Smooth muscle cell of trachea (primary cell): ENCODE results near the gene ZFYVE28. TPM values are rescaled to one million over a fixed set of nuclear protein-coding genes. Genes with fewer than 3 reads are reported as not detected.

Experiments used
- total RNA-seq: library from RNA; depleted of rRNA; stranded (reverse); fragments of >200 nt; gene quantifications from 2 replicates; pipeline ENCODE4 v1.2.1, GENCODE V29; 2014

The ZFYVE28 gene
- 14.8 and 23.3 TPM in 2 replicates for total RNA-seq

DNA sequence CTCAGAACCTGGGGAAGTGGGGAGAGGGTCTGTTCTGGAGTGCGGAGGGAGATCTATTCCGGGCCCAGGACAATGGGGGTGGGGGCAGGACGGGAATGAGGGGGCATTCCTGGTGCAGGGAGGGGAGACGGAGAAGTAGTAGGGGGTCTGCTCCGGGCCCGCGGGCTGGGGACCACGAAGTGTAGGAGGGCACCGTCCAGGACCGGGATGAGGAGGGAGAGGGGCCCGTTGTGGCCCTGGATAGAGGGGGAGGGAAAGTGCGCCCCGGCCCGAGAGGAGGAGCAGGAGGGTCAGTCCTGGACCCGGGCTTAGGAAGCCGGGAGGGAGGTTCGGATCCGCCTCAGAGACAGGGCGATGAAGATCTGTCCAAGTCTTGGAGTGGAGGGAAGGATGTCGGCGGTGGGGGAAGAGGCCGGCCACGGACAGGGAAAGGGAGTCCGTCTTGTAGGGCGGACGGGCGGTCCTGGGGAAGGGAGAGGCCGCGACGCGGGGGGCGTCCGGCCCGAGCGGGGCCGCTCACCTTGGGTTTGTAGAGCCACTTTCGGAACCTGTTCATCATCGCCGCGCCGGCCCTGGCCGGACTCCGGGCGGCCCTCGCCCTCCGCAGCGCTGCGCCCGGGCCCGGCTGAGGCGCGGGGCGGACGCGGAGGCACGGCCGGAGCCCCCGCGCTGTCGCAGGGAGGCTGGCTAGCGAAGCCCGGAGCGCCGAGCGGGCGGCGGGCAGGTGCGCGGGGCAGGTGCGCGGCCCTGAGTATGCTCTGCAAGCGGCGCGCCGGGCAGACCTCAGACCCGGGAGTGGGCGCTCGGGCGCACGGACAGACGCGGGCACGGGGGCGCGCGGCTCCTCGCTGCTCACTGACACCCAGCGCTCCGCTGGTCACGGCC, at the start of gene ZFYVE28:
Gene ZFYVE28, minus strand, starts transcription at position 881 of the 885 bp plus-strand sequence. Its CDS starts 322 bp downstream, at position 559.

DNA sequence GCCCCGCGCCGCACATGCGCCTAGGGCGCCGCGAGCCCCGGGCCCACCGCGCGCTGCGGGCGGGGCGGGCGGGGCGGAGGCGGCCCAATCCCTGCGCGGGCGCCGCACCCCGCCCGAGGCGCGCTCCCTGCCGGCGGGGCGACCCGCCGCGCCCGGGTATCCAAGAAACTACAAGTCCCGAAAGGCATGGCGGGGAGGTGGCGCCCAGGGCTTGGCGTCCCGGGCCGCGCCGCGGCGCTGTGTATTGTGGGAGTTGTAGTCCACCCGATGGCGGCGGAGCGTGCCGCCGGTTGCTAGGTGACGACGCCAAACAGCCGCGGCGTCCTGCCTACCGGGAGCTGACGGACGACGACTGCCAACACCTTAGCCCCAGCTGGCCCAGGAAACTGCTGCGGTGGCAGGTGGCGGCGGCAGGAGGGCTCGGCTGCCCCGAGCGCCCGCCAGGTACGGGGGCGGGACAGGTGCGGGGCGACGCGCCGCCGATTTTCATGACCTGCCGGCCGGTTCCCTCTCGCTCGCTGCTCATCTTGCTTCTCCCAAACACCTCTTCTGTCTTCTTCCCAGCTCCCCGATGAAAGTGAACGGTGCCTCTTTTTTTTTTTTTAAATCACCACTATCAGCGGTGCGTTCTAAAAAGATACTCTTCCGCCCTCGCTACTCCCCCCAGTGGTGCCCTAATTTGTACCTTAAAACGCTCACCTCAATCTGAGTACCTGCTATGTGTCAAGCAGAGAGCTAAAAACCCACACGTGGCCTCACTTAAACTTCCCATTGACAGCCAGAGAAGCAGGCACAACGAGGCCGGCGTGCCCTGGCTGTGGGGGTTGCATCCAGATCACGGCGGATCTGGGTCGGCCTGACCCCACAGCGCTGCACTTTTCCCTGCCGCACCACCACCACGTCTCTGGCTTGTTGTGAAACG, 466 bp upstream of the ZFYVE28 start, which contains the start of gene CFAP99:
Gene CFAP99, plus strand, starts transcription at position 306 of the 922 bp plus-strand sequence.

DNA sequence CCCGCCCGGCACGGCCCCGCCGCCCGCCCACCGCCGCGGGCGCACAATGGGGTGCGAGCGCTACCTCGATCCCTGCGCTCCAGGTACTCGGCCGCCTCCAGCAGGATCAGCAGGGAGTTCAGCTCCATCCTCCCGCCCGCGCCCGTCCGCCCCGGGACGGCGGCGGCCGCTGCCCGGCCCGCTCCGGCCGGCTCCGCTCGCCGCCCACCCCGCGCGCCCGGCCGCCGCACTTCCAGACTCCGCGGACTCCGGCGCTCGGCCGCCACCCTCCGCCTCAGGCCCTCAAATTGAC, 156.6 kb downstream of the ZFYVE28 start, which contains the start of gene MXD4:
Gene MXD4, minus strand, starts transcription at position 257 of the 292 bp plus-strand sequence. Its CDS starts 129 bp downstream, at position 128.

DNA sequence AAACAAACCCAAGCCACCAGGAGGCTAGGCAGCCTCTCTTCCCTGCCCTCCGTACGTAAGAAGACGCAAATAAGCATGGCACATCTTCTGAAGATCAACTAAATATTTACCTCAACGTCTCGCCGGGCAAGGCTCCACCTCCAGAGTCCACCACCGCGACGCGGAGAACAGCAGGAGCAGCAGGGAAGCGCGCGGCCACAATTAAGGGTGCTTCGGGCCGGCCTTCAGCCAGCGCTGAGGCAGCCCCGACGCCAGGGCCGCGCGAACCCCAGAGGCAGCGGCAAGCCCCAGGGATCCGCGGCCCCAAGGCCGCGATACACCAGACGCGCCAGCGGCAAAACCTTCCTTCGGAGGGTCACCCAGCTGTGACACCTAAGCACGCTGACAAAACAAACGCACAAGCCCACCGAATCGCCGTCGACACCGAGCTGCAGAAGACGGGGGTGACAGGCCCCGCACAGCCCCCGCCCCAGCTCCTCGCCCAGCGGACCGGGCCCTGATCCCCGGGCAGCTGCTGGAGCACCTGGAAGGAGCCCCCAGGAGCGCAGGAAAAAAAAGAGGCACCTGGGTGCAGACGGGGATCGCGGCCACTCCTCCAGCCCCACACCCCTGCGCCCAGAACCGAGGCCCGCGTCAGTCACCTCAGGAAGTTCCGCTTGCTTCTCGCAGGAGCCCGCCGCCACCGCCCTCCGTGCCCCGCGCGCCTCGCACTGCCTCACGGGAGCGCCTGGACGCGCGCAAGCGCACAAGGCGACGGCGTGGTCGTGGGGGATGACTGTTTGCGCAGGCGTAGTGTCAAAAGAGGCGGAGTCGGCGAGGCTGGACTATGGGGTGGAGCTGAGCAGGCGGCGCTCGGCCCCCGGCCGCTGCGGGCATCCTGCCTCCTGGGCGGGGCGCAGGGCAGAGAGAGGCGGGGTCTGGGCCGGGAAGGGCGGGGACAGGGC, 176.8 kb downstream of the ZFYVE28 start, which contains the start of the genes HAUS3 and POLN:
Gene HAUS3, minus strand, starts transcription at position 712 of the 944 bp plus-strand sequence. CDS start 1,175 bp downstream, outside the sequence.
Gene POLN, minus strand, starts transcription at position 712 of the 944 bp plus-strand sequence. CDS start 12,890 bp downstream, outside the sequence.

Other genes with a start within 250 kb of the ZFYVE28 start
- gene HAUS3, start 176.5 kb downstream of the ZFYVE28 start, total RNA-seq, result 5.8 and 11.8 TPM in 2 replicates
- 3.2 and 5.3 TPM in 2 replicates for gene POLN, start 176.5 kb downstream of the ZFYVE28 start, total RNA-seq
- 75.8 and 118 TPM in 2 replicates for gene MXD4, start 156.5 kb downstream of the ZFYVE28 start, total RNA-seq
- gene CFAP99, start 310 bp upstream of the ZFYVE28 start, total RNA-seq, result not detected in 2 replicates
- gene RNF4, start 50.5 kb upstream of the ZFYVE28 start, total RNA-seq, result 51.8 and 60.5 TPM in 2 replicates
- 14.4 and 15.1 TPM in 2 replicates for gene FAM193A, start 118.0 kb upstream of the ZFYVE28 start, total RNA-seq